GM12892 (cell line): Measurements from ENCODE around the gene PRSS58.

ENCODE experiments used
- POLR2A ChIP-seq: IDR thresholded peaks from 2 replicates; pipeline ENCODE4 v1.6.1; 2011; ENCODE audit warnings: low read depth, low read length, control low read depth
- TAF1 ChIP-seq: IDR thresholded peaks from 2 replicates; pipeline ENCODE4 v1.6.1; 2011; ENCODE audit warnings: low read depth, mild to moderate bottlenecking, control low read depth, low read length, borderline replicate concordance

- TF ChIP-seq TAF1 (no peak), POLR2A (no peak)
Observed at GRCh38 chr7:142248166-142249160, 9.4 kb downstream of the PRSS58 start.
